HL-60 (cell line): ENCODE measurements around the gene PRICKLE2.
A peak's percentile ranks its signal among the peaks of the same experiment; 100 is the strongest.

ENCODE experiments used
- DNase-seq, 2 experiments: peaks; one replicate each; pipeline ENCODE4 v3.0.0-alpha.2; 2010 to 2020; ENCODE audit warnings: low read depth in 1 of 2, low spot score in 1 of 2
- H3K27ac ChIP-seq: fragments of 250-450 bp; sonication (Bioruptor Pico); replicated peaks from 2 replicates; pipeline ENCODE4 v1.5.1; 2020; ENCODE audit warnings: mild to moderate bottlenecking, moderate library complexity
- H3K27me3 ChIP-seq: fragments of 250-450 bp; sonication (Bioruptor Pico); 2 replicates; pipeline ENCODE4 v1.5.1; 2021; ENCODE audit warnings: mild to moderate bottlenecking, moderate library complexity; ENCODE audit not compliant: insufficient read depth, poor library complexity, severe bottlenecking
- H3K4me3 ChIP-seq: replicated peaks from 2 replicates; pipeline ENCODE4 v1.5.1; 2011; ENCODE audit warnings: mild to moderate bottlenecking, control low read depth, low read length; ENCODE audit not compliant: insufficient read depth
- CTCF ChIP-seq: IDR thresholded peaks from one replicate; pipeline ENCODE4 v1.5.1; 2011; ENCODE audit warnings: low read length, control low read depth, inconsistent platforms; ENCODE audit not compliant: insufficient read depth
- GABPA ChIP-seq: IDR thresholded peaks from 2 replicates; pipeline ENCODE4 v1.6.1; 2012; ENCODE audit warnings: low read depth
- POLR2AphosphoS5 ChIP-seq: IDR thresholded peaks from 2 replicates; pipeline ENCODE4 v1.6.1; 2012; ENCODE audit warnings: low read depth
- REST ChIP-seq: IDR thresholded peaks from 2 replicates; pipeline ENCODE4 v1.6.1; 2012; ENCODE audit warnings: low read depth; ENCODE audit not compliant: insufficient replicate concordance
- SPI1 ChIP-seq: IDR thresholded peaks from 2 replicates; pipeline ENCODE4 v1.6.1; 2012; ENCODE audit warnings: low read depth, mild to moderate bottlenecking, borderline replicate concordance

Gene PRICKLE2

GRCh38 chr3:64214381-64215018 is 10.8 kb downstream of the PRICKLE2 start:
- peak; percentile 35; the same call in 1 of the 2 replicates for TF ChIP-seq SPI1
- no peak for TF ChIP-seq REST
- no peak for TF ChIP-seq GABPA
- peaks cover 4% of the 10 kb centered on the region for H3K27me3 ChIP-seq
- no peak for DNase-seq
- H3K27ac ChIP-seq, result no peak overlapping the region
- H3K4me3 ChIP-seq, result no peak overlapping the region

GRCh38 chr3:64213962-64214379 is 11.3 kb downstream of the PRICKLE2 start:
- no peak for DNase-seq
- no peak overlapping the region for H3K4me3 ChIP-seq
- H3K27me3 ChIP-seq, result peaks cover 4% of the 10 kb centered on the region
- TF ChIP-seq CTCF (no peak), SPI1 (no peak), POLR2AphosphoS5 (no peak), GABPA (no peak), REST (no peak)
- H3K27ac ChIP-seq, result no peak overlapping the region

GRCh38 chr3:64213224-64213878 is 11.9 kb downstream of the PRICKLE2 start:
- TF ChIP-seq GABPA, result no peak
- no peak for TF ChIP-seq CTCF
- no peak for TF ChIP-seq REST
- TF ChIP-seq POLR2AphosphoS5, result no peak
- TF ChIP-seq SPI1, result no peak
- Histone ChIP-seq H3K4me3 (no peak overlapping the region), H3K27ac (no peak overlapping the region)

More at GRCh38 chr3:64213224-64213878, 11.9 kb downstream of the PRICKLE2 start:
- DNase-seq, result no peak
- peaks cover 4% of the 10 kb centered on the region for H3K27me3 ChIP-seq
